ENCODE data around the gene LMO7.
"Not testable (repeated sequence)": the region's sequence is repeated elsewhere in the genome, so short reads cannot be mapped to it uniquely, and the experiment has no call there.

Gene LMO7

DNA sequence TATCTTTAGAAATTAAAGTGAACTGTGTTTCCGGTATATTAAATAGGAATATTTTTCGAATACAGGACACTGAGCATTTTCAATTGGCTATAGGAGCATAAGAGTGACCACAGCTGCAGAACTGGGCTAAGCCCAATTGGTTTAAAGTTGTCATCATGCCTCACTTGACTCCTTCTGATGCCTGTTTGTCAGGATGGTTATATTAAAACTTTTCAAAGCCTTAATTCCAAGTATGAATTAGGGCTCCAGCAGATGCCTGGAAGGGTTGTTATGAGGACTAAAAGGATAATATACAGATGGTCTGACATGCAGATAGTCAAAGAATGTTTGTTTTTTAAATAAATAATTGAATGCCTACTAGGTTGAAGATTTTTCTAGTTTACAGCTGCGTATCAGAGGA lies 100.0 kb downstream of the LMO7 start:
- DNase-seq (ENCODE audit: low read depth, low spot score), result no peak
- H3K27ac ChIP-seq, result no peak overlapping the region

- no peak for DNase-seq (ENCODE audit: low read depth, low spot score)
These were observed 102.7 kb downstream of the LMO7 start for GRCh38 chr13:75738841-75739240.

DNA sequence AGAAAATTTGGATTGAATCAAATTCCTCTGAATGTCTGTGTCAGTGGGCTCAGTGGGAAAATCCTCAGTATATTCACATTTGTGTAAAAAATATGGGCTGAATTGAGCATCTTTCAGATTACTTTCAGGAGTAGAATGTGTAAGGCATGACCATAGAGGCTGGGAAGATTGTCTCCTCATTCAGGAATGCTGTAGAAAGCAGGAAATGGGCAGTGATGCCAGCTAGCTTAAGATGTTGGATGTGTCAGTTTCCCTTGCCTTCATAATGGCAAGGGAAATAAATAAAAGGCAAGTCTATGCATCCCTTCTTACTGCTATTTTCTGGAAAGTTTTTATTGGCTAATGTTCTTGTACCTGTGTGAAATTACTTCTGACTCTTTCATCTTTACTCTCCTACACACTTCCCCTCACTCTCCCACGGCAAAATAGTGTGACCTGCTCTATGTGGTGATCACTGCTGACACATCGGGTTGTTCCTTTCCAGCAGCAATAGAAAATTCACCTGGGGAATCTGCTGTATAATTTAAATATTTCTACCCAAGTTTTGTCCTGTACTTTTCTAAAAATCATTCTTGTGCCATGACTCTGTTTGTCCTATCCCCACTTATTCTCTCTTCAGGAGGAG lies 103.2 kb downstream of the LMO7 start:
- H3K27ac ChIP-seq, result peak overlapping the region; percentile 10
- DNase-seq (ENCODE audit: low read depth, low spot score), result no peak

More at GRCh38 chr13:75738841-75739240, 102.7 kb downstream of the LMO7 start:
- H3K27ac ChIP-seq, result peak overlapping the region; percentile 10

DNA sequence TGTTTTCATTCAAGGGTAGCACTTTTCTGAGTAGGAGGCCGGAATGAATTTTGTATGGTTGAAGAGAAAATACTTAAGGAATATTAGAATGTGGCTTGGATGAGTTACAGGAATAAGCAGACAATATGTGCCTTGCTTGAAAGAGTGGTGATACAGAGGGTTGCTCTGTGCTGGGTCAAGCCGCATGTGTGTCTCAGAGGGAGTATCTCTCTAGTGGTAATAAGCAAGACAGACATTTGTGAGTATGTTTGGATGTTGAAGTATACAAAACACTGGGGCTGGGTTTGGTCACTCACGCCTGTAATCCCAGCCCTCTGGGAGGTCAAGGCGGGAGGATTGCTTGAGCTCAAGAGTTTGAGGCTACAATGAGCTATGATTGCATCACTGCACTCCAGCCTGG lies 103.9 kb downstream of the LMO7 start:
- no peak overlapping the region for H3K27ac ChIP-seq
- DNase-seq (ENCODE audit: low read depth, low spot score), result no peak

- H3K27ac ChIP-seq; DNase-seq (ENCODE audit: low read depth, low spot score): not testable (repeated sequence)
These were observed 106.9 kb downstream of the LMO7 start for GRCh38 chr13:75743072-75743471.

DNA sequence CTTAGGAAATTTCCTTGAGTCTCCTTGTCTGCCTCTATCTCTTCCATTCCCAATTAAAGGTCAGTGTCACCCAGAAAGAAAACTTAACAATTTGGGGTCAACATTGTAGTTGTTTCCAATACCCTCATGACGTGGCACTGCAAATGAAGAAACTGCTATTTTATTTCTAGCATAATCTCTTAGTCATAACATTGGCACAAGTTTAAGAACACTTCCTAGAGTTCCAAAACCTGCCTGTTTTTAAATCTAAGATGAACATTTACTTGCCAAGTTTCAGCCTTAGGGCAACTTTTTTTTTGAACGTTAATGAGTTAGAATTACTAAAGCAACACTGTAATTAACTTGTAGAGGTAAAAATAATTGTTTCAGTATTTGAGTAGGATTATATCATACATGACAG lies 108.0 kb downstream of the LMO7 start:
- no peak for DNase-seq (ENCODE audit: low read depth, low spot score)
- no peak overlapping the region for H3K27ac ChIP-seq

DNA sequence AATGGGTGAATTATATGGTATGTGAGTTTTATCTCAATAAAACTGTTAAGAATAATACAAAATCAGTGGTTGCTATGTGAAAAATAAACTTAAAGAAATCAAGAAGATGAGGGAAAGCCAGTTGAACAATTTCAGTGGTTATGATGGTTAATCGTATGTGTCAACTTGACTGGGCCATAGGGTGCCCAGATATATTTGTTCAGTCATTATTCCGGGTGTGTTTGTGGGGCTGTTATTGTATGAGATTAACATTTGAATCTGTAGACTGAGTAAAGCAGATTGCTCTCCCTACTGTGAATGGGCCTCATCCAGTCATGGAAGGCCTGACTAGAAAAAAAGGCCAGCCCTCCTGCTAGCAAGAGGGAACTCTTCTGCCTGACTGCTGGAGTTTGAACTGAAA lies 109.3 kb downstream of the LMO7 start:
- DNase-seq (ENCODE audit: low read depth, low spot score), result no peak
- H3K27ac ChIP-seq, result no peak overlapping the region

DNA sequence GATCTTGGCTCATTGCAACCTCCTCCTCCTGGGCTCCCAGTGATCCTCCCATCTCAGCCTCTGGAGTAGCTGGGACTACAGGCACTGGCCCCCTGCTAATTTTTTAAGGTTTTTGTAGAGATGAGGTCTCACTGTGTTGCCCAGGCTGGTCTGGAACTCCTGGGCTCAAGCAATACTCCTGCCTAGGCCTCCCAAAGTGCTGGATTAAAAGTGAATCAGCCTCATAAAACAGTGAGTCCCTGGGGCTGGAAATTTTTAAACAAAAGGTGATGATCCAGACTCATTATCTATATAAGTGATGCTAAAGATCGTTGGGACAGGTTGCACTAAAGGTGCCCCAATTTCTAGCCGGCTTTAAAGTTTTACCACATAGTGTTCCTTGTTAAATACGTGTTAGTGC lies 112.7 kb downstream of the LMO7 start:
- DNase-seq (ENCODE audit: low read depth, low spot score), result no peak
- no peak overlapping the region for H3K27ac ChIP-seq

- no peak for DNase-seq (ENCODE audit: low read depth, low spot score)
- no peak overlapping the region for H3K27ac ChIP-seq
These were observed 113.3 kb downstream of the LMO7 start for GRCh38 chr13:75749407-75749806.

- no peak for DNase-seq (ENCODE audit: low read depth, low spot score)
- H3K27ac ChIP-seq, result no peak overlapping the region
These were observed 115.2 kb downstream of the LMO7 start for GRCh38 chr13:75751350-75751749.

DNA sequence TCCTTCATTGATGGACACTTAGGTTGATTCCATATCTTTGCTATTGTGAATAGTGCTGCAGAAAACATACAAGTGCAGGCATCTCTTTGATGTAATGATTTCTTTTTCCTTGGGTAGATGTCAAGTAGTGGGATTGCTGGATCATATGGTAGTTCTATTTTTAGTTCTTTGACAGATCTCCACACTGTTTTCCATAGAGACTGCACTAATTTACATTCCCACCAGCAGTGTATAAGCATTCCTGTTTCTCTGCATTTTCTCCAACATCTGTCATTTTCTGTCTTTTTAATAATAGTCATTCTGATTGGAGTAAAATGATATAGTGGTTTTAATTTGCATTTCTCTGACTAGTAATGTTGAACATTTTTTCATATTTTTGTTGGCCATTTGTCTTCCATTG lies 116.7 kb downstream of the LMO7 start:
- no peak overlapping the region for H3K27ac ChIP-seq
- no peak for DNase-seq (ENCODE audit: low read depth, low spot score)

- no peak overlapping the region for H3K27ac ChIP-seq
- no peak for DNase-seq (ENCODE audit: low read depth, low spot score)
These were observed 118.8 kb downstream of the LMO7 start for GRCh38 chr13:75754936-75755335.

GRCh38 chr13:75757336-75757735 lies 121.2 kb downstream of the LMO7 start:
- H3K27ac ChIP-seq, result no peak overlapping the region

GRCh38 chr13:75759531-75759930 lies 123.4 kb downstream of the LMO7 start:
- DNase-seq (ENCODE audit: low read depth, low spot score), result no peak
- peak overlapping the region; percentile 79 for H3K27ac ChIP-seq

More at GRCh38 chr13:75757336-75757735, 121.2 kb downstream of the LMO7 start:
- DNase-seq (ENCODE audit: low read depth, low spot score), result no peak

GRCh38 chr13:75760131-75761021 lies 124.2 kb downstream of the LMO7 start:
- H3K27ac ChIP-seq, result peak overlapping the region; percentile 79

GRCh38 chr13:75761369-75761768 lies 125.2 kb downstream of the LMO7 start:
- no peak for DNase-seq (ENCODE audit: low read depth, low spot score)
- peak overlapping the region; percentile 79 for H3K27ac ChIP-seq

More at GRCh38 chr13:75760131-75761021, 124.2 kb downstream of the LMO7 start:
- DNase-seq (ENCODE audit: low read depth, low spot score), result peak; percentile 76

DNA sequence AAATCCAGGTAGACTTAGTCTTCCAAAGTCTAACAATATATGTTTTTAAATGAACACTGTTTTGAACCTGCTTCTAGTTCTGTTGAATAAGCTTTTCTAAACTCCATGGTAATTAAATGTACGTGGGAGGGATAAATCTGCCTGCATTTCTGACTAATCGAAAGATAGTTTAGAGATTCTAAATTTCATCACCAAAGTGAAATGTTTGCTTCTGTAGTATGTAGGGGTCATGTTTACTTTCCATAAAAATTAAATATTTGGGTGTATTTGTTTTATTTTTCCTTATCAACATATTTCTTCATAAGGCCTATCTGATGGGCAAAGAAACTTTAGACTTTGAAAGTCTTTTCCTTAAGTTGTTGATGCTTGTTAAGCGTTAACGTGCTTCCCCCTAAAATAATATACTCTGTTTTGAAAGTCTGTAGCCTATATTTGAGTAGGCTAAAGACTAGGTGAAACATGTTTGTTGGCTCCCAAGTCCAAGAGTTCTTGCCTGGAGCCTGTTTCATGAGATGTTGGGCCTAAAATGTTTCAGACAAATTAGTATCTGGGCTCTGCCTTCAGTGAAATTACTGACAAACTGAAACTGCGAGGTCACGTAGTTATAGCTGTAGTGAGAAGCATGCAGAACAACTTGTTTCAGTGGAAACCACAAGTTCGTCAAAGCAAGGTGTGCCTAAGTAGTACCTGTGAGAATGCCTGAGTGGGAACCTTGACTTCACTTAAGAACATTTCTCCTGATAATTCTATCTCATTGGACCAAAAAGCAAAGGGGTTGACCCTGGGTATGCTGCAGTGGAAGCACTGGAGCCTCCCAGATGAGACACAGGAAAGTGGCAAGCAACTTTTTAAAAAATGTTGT lies 126.2 kb downstream of the LMO7 start:
- DNase-seq (ENCODE audit: low read depth, low spot score), result peak; percentile 93
- H3K27ac ChIP-seq, result peak overlapping the region; percentile 79

- DNase-seq (ENCODE audit: low read depth, low spot score), result no peak
- peak overlapping the region; percentile 79 for H3K27ac ChIP-seq
These were observed 126.8 kb downstream of the LMO7 start for GRCh38 chr13:75762955-75763354.

DNA sequence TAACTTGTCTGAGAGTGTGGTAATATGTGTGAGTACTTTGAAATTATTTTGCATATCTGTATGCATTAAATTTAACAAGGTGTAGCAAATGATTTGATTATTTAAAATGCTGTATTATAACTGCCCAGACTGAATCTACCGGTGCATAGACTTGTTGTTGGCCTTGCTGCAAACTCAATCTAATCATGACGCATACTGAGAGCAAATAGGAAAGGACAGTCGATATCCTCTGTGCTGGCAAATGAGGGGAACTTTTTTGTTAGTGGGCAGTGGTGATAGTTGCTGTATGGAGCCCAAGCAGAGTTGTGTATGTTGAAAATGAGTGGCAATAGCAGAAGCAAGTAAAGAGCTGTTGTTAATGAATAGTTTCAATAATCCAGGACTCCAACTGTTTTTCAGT lies 127.4 kb downstream of the LMO7 start:
- no peak for DNase-seq (ENCODE audit: low read depth, low spot score)
- peak overlapping the region; percentile 79 for H3K27ac ChIP-seq

DNA sequence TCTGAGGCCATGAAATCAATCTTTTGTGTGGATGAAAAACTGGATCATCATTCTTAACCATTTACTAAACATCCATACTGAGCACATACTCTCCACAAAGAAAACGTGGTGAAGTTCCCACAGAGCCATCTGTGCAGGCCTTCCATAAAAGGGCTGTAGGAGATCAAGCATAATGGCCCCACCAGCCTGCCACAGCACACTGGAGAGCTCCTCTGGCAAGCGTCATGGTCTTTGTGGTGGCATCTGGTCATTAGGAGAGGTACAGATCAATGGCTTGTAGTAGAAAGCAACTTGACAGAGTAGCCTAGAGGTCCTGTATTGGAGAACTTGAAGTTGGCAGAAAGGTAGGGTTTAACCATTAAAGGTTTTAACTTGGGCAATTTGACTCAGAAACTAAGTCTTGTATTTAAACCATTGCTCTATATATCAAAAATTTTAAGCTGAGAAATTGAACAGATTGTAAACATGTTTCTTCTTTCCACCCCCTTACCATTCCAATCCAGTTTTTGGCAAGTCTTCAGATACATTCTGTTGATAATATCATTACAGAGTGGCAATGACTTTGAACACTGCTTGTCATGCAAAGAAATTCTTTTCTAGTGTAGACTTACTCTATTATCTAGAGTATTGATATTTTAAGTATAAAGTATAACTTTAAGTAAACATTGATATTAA lies 128.3 kb downstream of the LMO7 start:
- no peak for DNase-seq (ENCODE audit: low read depth, low spot score)
- H3K27ac ChIP-seq, result peak overlapping the region; percentile 79
